Fibroblast of villous mesenchyme (primary cell): ENCODE results near the gene EVL. TPM values are rescaled to one million over a fixed set of nuclear protein-coding genes. Genes with fewer than 3 reads are reported as not detected.
"Not testable (repeated sequence)": the region's sequence is repeated elsewhere in the genome, so short reads cannot be mapped to it uniquely, and the experiment has no call there.

ENCODE experiments used
- DNase-seq: peaks from one replicate; pipeline ENCODE4 v3.0.0-alpha.2; 2010; ENCODE audit warnings: low read depth
- H3K4me3 ChIP-seq: 2 replicates; pipeline ENCODE4 v1.5.1; 2011; ENCODE audit warnings: low read depth, mild to moderate bottlenecking, low read length
- total RNA-seq: library from RNA; depleted of rRNA; stranded (reverse); fragments of >200 nt; gene quantifications from 2 replicates; pipeline ENCODE4 v1.2.3, GENCODE V29; 2012
- TF ChIP-seq, protein P1 (sequence below): IDR thresholded peaks from 2 replicates; pipeline ENCODE4 v1.5.1; 2012; ENCODE audit warnings: low read depth, mild to moderate bottlenecking, low read length; ENCODE audit not compliant: insufficient read depth

Gene EVL
- total RNA-seq, 1 donor: 5.2 TPM

DNA sequence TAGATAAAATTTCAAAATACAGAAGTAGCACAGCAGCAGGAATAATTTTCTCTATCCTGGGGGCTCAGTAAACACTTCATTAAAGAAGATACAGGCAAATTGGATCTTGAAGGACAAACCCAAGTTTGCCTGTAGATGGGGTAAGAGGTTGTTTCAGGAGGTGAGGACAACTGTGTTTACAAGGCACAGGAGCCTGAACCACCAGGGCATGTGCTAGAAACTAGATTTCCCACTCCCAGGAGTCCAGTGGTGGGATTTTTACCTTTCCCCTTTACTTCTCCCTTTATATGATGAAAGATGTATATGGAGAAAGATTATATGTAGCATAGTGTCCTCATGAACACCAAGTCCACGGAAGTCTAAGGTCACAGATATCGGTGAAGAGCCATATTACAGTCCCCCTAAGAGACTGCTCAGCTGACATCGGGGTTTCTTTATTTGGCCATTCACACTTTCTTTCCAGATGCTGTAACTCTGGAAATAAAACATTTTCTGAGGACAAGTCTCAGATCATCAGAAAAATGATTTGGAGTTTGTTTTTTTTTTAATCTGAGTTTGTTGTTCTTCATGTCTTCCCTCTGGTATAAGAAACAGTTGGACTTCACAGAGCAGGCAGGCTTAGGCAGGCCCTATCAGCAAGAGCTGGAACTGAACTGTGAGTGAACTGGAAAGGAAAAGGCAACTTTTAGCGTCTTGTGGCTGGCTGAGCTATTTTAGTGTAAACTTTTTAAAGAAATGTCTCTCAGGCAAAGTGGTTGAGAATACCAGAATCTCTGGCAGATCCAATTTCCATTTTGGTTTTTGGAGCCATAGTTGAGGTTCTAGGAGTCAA is 8.0 kb upstream of the EVL start:
- peak; percentile 67 for DNase-seq
- H3K4me3 ChIP-seq: no peak overlapping the region
- TF ChIP-seq, protein P1, sequence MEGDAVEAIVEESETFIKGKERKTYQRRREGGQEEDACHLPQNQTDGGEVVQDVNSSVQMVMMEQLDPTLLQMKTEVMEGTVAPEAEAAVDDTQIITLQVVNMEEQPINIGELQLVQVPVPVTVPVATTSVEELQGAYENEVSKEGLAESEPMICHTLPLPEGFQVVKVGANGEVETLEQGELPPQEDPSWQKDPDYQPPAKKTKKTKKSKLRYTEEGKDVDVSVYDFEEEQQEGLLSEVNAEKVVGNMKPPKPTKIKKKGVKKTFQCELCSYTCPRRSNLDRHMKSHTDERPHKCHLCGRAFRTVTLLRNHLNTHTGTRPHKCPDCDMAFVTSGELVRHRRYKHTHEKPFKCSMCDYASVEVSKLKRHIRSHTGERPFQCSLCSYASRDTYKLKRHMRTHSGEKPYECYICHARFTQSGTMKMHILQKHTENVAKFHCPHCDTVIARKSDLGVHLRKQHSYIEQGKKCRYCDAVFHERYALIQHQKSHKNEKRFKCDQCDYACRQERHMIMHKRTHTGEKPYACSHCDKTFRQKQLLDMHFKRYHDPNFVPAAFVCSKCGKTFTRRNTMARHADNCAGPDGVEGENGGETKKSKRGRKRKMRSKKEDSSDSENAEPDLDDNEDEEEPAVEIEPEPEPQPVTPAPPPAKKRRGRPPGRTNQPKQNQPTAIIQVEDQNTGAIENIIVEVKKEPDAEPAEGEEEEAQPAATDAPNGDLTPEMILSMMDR: peak; percentile 63

DNA sequence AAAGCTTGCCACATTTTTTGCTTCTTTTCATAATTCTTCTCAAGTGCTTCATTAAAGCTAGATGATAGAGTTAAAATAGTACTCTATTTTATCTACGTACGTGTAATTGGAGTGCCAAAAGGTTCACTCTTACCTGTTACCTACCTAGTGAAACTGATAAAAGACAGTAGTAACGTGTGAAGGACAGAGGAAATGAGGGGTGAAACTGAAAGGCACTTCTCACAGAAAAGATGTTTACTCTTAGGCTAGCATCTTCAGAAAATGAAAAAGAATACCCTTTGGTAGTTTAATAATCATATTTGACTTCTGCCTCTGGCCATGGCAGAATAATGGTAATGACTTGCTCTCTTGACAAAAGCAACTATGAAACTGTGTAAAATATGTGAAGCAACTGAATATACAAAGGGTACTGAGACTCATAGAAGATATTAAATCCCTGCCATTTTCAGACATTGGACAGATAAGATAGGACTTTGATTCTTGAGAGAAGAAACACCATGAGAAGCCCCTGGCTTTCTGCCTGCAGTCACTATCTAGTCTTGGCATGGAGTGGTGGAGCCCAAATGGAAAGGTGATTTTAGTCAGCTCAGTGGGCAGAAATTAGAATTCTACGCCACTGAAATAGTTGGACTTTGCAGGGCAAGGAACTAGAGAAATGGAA is 6.3 kb upstream of the EVL start:
- no peak overlapping the region for H3K4me3 ChIP-seq
- DNase-seq: no peak
- TF ChIP-seq, protein P1: no peak

- TF ChIP-seq, protein P1: no peak
- H3K4me3 ChIP-seq: no peak overlapping the region
- no peak for DNase-seq
These were observed 5.8 kb upstream of the EVL start for GRCh38 chr14:100059438-100059781.

DNA sequence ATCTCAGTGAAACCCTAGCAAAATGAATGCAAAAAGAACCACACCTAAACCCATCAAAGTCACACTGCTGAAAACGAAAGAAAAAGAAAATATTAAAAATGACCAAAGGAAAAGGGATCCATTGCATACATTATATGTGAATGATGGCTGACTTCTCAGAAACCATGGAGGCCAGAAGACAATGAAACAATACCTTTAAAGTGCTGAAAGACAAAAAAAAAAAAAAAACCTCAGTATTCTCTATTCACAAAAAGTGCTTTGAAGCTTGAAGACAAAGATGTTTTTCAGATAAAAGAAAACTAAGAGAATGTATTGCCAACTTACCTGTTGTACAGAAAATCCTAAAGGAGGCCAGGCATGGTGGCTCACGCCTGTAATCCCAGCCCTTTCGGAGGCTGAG is 4.5 kb upstream of the EVL start:
- DNase-seq: no peak
- no peak overlapping the region for H3K4me3 ChIP-seq
- TF ChIP-seq, protein P1: no peak

GRCh38 chr14:100062590-100062989 is 2.6 kb upstream of the EVL start:
- no peak overlapping the region for H3K4me3 ChIP-seq
- DNase-seq: no peak
- TF ChIP-seq, protein P1: no peak

DNA sequence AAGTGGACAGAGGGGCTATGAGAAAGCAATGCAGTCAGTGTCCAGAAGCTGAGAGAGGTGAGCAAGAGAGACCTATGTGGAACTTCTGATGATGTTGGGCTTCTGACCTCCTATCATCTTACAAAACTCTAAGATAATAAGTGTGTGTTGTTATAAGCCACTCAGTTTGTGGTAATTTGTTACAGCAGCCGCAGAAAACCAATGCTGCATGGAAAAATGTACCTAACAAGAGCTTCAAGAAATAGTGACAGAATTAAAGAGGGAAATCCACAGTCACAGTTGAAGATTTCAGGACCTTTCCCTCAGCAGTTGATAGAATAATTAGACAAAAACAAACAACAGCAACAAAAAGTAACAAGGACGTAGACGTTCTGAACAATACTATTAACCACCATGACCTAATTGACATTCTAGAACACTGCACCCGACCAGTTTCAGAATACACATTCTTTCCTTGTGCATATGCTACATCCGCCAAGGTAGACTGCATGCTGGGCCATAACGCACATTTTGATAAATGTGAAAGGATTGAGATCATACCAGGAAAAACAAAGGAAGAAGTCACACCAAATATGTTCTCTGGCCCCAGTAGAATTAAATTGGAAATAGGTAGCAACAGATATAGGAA is 1.8 kb upstream of the EVL start:
- H3K4me3 ChIP-seq: no peak overlapping the region
- no peak for DNase-seq
- TF ChIP-seq, protein P1: no peak

DNA sequence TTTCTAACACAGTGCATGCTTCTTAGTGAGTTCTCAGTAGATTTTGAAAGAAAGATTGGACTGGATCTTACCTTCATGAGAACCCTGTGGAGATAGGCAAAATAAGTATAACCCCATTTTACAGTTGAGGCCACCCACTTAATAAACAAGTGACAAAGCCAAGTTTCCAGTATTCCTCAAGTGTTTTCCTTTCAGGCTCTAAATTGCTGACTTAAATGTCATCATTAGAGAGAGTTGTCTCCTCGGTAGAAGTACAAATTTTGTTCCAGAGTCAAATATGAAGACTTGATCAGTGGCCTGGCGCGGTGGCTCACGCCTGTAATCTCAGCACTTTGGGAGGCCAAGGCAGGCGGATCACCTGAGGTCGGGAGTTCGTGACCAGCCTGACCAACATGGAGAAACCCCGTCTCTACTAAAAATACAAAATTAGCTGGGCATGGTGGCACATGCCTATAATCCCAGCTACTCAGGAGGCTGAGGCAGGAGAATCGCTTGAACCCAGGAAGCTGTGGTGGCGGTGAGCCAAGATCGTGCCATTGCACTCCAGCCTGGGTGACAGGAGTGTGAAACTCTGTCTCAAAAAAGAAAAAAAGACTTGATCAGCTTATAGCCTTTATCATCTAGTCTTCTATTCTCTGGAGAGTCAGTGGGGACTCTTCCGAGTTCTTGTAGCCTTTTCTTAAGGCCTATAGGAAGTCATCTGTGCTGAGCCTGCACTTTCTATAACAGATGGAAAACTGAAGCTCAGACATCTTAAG is 708 bp upstream of the EVL start:
- not testable (repeated sequence) for DNase-seq, H3K4me3 ChIP-seq
